Neural crest cell (in vitro differentiated cells): ENCODE measurements around the gene CDC42. TPM values are rescaled to one million over a fixed set of nuclear protein-coding genes. Genes with fewer than 3 reads are reported as not detected.
"Not testable (repeated sequence)": the region's sequence is repeated elsewhere in the genome, so short reads cannot be mapped to it uniquely, and the experiment has no call there.

Experiments
- DNase-seq: peaks from one replicate; pipeline ENCODE4 v3.0.0; 2021; ENCODE audit warnings: low read depth, mixed read lengths, low spot score
- H3K27ac Mint-ChIP-seq: one replicate; pipeline ENCODE4 v1.8.0; 2021; ENCODE audit warnings: mild to moderate bottlenecking, mixed read lengths; ENCODE audit not compliant: unreplicated experiment
- H3K27me3 Mint-ChIP-seq: 2 replicates; pipeline ENCODE4 v1.8.0; 2021; ENCODE audit warnings: low read depth, mild to moderate bottlenecking, mixed read lengths
- H3K36me3 Mint-ChIP-seq: 2 replicates; pipeline ENCODE4 v1.8.0; 2021; ENCODE audit warnings: low read depth, mild to moderate bottlenecking, mixed read lengths
- H3K4me1 Mint-ChIP-seq: 2 replicates; pipeline ENCODE4 v1.8.0; 2021; ENCODE audit warnings: mixed read lengths
- H3K4me3 Mint-ChIP-seq: one replicate; pipeline ENCODE4 v1.8.0; 2021; ENCODE audit warnings: mild to moderate bottlenecking, mixed read lengths
- H3K9me3 Mint-ChIP-seq: 2 replicates; pipeline ENCODE4 v1.8.0; 2021; ENCODE audit warnings: mixed read lengths
- CTCF ChIP-seq: fragments of 200-600 bp; sonication (generic); conservative IDR thresholded peaks from 2 replicates; pipeline ENCODE4 v1.5.0; 2021; ENCODE audit warnings: antibody characterized with exemption, mild to moderate bottlenecking
- total RNA-seq: library from RNA; stranded (reverse); gene quantifications from 2 replicates; pipeline ENCODE4 v1.2.1, GENCODE V29; 2021

The CDC42 gene
- total RNA-seq, 1 donor from 2014 or later, result 198 TPM

DNA sequence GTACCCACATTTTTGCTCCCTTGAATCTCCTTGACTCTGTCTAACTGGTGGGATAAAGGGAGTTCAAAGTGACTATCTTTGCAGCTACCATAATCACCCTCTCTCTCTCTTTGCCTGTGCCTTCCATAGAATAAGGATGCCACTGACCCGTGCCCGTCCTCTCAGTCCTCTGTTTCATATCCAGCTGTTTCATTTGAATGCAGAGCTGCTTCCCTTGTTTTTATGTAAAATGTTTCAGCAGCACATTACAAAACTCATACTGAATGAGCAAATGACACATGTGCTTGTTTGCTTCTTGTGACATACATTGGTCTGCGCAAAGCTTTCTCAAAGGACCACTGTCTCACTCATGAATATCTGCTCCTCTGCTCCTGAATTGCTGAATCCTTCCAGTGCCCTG is 38.4 kb downstream of the CDC42 start:
- TF ChIP-seq CTCF, result no peak
- Mint-ChIP-seq H3K4me3 (no peak overlapping the region), H3K9me3 (no peaks in the 10 kb centered on the region), H3K36me3 (peaks cover 10% of the 10 kb centered on the region), H3K4me1 (peaks cover 33% of the 10 kb centered on the region), H3K27me3 (no peaks in the 10 kb centered on the region), H3K27ac (no peak overlapping the region)
- no peak for DNase-seq

GRCh38 chr1:22092026-22092768 is 39.7 kb downstream of the CDC42 start:
- H3K4me1 Mint-ChIP-seq, result peaks cover 33% of the 10 kb centered on the region
- H3K27me3 Mint-ChIP-seq, H3K9me3 Mint-ChIP-seq, DNase-seq, H3K27ac Mint-ChIP-seq, H3K36me3 Mint-ChIP-seq, H3K4me3 Mint-ChIP-seq: not testable (repeated sequence)

GRCh38 chr1:22093513-22093912 is 41.0 kb downstream of the CDC42 start:
- H3K27ac Mint-ChIP-seq, result no peak overlapping the region
- H3K27me3 Mint-ChIP-seq, result no peaks in the 10 kb centered on the region
- H3K4me1 Mint-ChIP-seq, result peaks cover 28% of the 10 kb centered on the region

DNA sequence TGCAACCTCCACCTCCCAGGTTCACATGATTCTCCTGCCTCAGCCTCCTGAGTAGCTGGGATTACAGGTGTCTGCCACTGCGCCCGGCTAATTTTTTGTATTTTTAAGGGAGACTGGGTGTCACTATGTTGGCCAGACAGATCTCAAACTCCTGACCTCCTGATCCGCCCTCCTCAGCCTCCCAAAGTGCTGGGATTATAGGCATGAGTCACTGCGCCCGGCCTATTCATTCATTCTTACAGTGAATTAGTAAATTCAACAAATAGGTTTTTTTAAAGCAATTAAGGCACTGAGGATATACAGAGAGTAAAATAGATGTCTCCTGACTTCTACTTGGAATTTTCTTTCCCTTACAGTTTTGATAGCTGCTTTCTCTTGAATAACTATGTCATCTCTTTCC is 43.5 kb downstream of the CDC42 start:
- H3K36me3 Mint-ChIP-seq, result peaks cover 10% of the 10 kb centered on the region
- H3K27me3 Mint-ChIP-seq, result no peaks in the 10 kb centered on the region

More at GRCh38 chr1:22093513-22093912, 41.0 kb downstream of the CDC42 start:
- no peak overlapping the region for H3K4me3 Mint-ChIP-seq
- H3K9me3 Mint-ChIP-seq, result no peaks in the 10 kb centered on the region
- peaks cover 10% of the 10 kb centered on the region for H3K36me3 Mint-ChIP-seq
- TF ChIP-seq CTCF, result no peak
- DNase-seq, result no peak

DNA sequence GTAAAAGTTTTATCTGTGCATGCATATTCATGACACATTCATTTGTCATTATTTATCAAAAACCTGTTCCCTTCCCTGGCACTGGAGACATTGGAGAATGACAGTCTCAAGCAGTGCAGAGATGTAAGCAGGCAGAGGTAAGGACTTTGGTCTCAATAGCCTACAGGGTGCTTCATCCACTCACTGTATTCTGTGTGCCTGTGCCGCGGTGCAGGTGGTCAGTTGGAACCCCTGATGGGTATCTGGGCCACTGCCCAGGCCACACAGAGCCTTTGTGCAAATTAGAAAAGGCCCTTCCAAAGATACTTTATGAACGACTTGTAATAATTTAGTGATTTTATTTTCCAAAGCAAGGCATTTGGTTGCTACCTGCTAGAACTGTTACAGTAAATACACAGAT is 44.0 kb downstream of the CDC42 start:
- Mint-ChIP-seq H3K4me3 (no peak overlapping the region), H3K36me3 (peaks cover 10% of the 10 kb centered on the region), H3K9me3 (no peaks in the 10 kb centered on the region), H3K27ac (no peak overlapping the region), H3K27me3 (no peaks in the 10 kb centered on the region), H3K4me1 (no peaks in the 10 kb centered on the region)
- no peak for TF ChIP-seq CTCF
- no peak for DNase-seq

More for the DNA sequence above, 43.5 kb downstream of the CDC42 start:
- H3K27ac Mint-ChIP-seq, result no peak overlapping the region
- DNase-seq, result no peak
- H3K4me1 Mint-ChIP-seq, result peaks cover 3% of the 10 kb centered on the region
- TF ChIP-seq CTCF, result no peak
- H3K9me3 Mint-ChIP-seq, result no peaks in the 10 kb centered on the region
- no peak overlapping the region for H3K4me3 Mint-ChIP-seq

DNA sequence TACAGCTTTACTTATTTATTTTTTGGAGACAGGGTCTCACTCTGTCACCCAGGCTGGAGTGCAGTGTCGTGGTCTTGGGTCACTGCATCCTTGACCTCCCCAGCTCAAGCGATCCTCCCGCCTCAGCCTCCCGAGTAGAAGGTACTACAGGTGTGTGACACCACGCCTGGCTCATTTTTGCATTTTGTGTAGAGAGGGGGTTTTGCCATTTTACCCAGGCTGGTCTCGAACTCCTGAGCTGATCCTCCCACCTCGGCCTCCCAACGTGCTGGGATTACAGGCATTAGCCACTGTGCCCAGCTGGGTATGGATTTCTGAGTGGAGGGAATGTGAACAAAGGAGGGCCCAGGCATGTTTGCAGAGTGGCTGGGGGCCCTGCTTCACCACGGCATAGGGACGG is 46.2 kb downstream of the CDC42 start:
- DNase-seq, result no peak
- Mint-ChIP-seq H3K4me1 (no peaks in the 10 kb centered on the region), H3K27me3 (no peaks in the 10 kb centered on the region), H3K4me3 (no peak overlapping the region), H3K27ac (no peak overlapping the region), H3K36me3 (peaks cover 5% of the 10 kb centered on the region), H3K9me3 (no peaks in the 10 kb centered on the region)
- TF ChIP-seq CTCF, result no peak
